ENCODE measurements around the gene TSPAN10. TPM values are rescaled to one million over a fixed set of nuclear protein-coding genes. Genes with fewer than 3 reads are reported as not detected.

TSPAN10 gene
- total RNA-seq, 1 donor from 2014 or later = 1.1 TPM

- H3K36me3 ChIP-seq = peaks cover 63% of the 10 kb centered on the region
- no peaks in the 10 kb centered on the region for H3K9me3 ChIP-seq
- peaks cover 27% of the 10 kb centered on the region for H3K4me1 ChIP-seq
- TF ChIP-seq CTCF (IDR thresholded peaks at IDR 0.05) = no peak
- no peaks in the 10 kb centered on the region for H3K27me3 ChIP-seq
- no peak for ATAC-seq
- no peak overlapping the region for H3K27ac ChIP-seq
- intact Hi-C loops (cut with DNase I) = no loop called here
- H3K4me3 ChIP-seq = no peak overlapping the region
- DNase-seq = no peak
These were observed 49.6 kb downstream of the TSPAN10 start for GRCh38 chr17:81686614-81687013.

GRCh38 chr17:81687770-81688541, 51.0 kb downstream of the TSPAN10 start:
- H3K9me3 ChIP-seq = no peaks in the 10 kb centered on the region
- DNase-seq (no peak), ATAC-seq (no peak)
- TF ChIP-seq CTCF (IDR thresholded peaks at IDR 0.05) = no peak
- H3K4me3 ChIP-seq = no peak overlapping the region
- peaks cover 76% of the 10 kb centered on the region for H3K36me3 ChIP-seq
- intact Hi-C loops (cut with DNase I) = no loop called here
- no peak overlapping the region for H3K27ac ChIP-seq
- H3K27me3 ChIP-seq = no peaks in the 10 kb centered on the region
- H3K4me1 ChIP-seq = peaks cover 18% of the 10 kb centered on the region

- Histone ChIP-seq H3K36me3 (peaks cover 80% of the 10 kb centered on the region), H3K4me3 (no peak overlapping the region), H3K9me3 (no peaks in the 10 kb centered on the region), H3K4me1 (peaks cover 18% of the 10 kb centered on the region), H3K27ac (no peak overlapping the region), H3K27me3 (no peaks in the 10 kb centered on the region)
- no peak for TF ChIP-seq CTCF (IDR thresholded peaks at IDR 0.05)
- intact Hi-C loops (cut with DNase I) = no loop called here
- no peak for ATAC-seq
- no peak for DNase-seq
These were observed 51.6 kb downstream of the TSPAN10 start for GRCh38 chr17:81688616-81689015.

GRCh38 chr17:81690066-81690465, 53.1 kb downstream of the TSPAN10 start:
- DNase-seq (no peak), ATAC-seq (no peak)
- Histone ChIP-seq H3K27me3 (no peaks in the 10 kb centered on the region), H3K27ac (no peak overlapping the region), H3K4me3 (no peak overlapping the region), H3K4me1 (peaks cover 10% of the 10 kb centered on the region), H3K9me3 (no peaks in the 10 kb centered on the region), H3K36me3 (peaks cover 95% of the 10 kb centered on the region)
- intact Hi-C loops (cut with DNase I) = no loop called here
- no peak for TF ChIP-seq CTCF (IDR thresholded peaks at IDR 0.05)

GRCh38 chr17:81690549-81690948, 53.6 kb downstream of the TSPAN10 start:
- H3K27me3 ChIP-seq = no peaks in the 10 kb centered on the region
- no peak overlapping the region for H3K27ac ChIP-seq
- no peaks in the 10 kb centered on the region for H3K9me3 ChIP-seq
- peaks cover 97% of the 10 kb centered on the region for H3K36me3 ChIP-seq
- ATAC-seq (no peak), DNase-seq (no peak)
- no peak for TF ChIP-seq CTCF (IDR thresholded peaks at IDR 0.05)
- intact Hi-C loops (cut with DNase I) = no loop called here
- H3K4me3 ChIP-seq = no peak overlapping the region
- H3K4me1 ChIP-seq = peaks cover 5% of the 10 kb centered on the region

All from upper lobe of right lung (tissue), 1 donor.